GM19455 (cell line): ENCODE data around the gene ANKRA2.

Experiments
- ATAC-seq: cut with Tn5 transposase; IDR thresholded peaks from one replicate; pipeline ENCODE4 v1.9.1; 2021; ENCODE audit not compliant: unreplicated experiment

The ANKRA2 gene, protein sequence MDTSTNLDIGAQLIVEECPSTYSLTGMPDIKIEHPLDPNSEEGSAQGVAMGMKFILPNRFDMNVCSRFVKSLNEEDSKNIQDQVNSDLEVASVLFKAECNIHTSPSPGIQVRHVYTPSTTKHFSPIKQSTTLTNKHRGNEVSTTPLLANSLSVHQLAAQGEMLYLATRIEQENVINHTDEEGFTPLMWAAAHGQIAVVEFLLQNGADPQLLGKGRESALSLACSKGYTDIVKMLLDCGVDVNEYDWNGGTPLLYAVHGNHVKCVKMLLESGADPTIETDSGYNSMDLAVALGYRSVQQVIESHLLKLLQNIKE

DNA sequence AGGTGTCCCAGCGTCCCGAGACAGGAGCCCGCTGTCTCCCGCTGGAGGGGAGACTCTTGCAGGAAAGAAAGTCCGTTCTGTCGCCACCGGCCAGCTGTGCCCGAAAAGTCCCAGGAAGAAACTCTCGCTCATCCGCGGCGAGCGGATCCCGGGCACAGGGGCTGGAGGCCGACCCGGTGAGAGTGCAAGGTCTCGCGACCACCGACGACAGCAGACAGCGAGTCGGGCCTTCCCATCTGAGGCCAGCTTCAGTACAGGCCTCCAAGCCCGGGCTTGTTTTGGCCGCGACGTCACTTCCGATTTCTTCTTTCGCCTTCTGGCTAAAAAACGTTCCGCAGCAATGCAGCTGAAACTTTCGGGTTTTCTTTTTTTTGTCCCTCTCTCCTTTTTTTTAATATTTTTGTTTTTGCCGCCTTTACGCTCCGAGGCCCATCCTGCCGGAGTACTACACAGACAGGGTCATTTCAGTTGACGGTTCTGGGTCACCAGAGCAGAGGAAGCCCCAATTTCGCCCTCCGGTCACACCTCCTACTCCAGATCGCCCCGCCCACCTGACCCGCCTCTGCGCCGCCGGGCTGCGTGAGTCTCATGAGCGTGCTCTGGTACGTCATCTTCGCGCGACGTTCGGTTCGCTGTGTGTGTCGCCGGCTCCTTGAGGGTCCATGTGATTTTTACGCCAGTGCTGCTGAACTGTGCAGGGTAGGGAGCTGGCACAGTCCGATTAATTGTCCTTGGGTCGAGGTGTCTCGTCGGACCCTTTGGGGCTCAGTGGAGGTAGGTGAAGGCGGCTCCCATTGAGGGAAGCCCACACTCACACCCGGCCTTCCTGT lies at the start of gene ANKRA2, which contains the start of gene UTP15:
ANKRA2 (minus strand) TSS at position 501 of the 830 bp plus-strand sequence. CDS start 2,758 bp downstream, outside the sequence.
UTP15 (plus strand) TSS at position 605 of the 830 bp plus-strand sequence. CDS start 1,602 bp downstream, outside the sequence.
- peak; percentile 96 for ATAC-seq

DNA sequence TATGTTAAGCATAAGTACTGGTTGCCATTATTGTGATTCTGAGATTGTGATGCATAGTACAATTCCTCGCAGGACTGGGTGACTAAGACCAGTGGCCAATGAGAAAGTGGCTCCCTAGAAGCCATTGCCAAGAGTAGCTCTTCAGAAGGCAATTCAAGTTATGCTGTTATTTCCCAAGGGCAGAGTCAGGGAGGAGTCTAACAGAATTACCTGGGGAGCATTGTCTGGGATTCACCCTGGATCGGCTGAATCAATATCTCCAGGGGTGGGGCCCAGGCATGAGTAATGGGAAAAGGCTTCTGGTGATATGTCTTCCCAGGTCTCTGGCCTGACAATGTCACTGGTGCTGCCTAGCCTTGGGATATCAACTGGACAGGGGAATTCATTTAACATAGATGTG lies 49.6 kb upstream of the ANKRA2 start:
- no peak for ATAC-seq

DNA sequence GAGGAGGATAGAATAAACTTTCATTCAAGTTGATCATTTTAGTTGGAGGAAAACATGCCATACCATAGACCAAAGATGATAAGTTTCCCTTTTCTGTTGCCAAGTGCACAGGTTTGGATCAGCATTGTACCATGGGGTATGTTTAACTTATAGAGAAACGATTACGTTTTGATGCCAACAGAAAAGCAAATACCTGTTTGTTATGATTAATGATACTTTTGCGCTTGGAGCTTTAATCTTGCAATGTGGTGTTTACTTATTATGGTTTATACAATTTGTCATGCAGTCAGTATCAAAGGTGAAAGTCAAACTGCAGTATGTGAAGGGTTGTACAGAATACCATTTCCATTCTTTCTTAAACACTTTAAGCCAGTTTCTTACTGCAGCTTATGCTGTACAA lies 47.4 kb upstream of the ANKRA2 start:
- ATAC-seq: no peak

DNA sequence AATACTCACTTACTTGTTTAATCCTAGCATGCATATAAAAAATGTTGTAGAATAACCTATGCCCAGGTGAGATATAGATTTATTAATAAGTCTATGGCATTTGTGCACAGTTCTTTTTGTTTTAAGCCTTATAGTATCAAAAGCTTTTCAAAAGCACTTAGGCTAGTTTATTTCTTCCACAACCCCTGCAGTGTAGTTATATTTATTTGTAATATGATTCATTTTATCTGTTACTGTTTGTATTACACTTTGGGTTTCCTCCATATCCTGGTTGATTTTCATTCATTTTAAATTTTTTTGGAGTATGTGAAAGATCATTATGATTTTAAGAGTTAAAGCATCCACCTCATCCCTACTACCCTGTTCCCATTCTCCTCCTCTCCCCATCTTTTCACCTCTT lies 41.8 kb upstream of the ANKRA2 start:
- ATAC-seq: no peak

DNA sequence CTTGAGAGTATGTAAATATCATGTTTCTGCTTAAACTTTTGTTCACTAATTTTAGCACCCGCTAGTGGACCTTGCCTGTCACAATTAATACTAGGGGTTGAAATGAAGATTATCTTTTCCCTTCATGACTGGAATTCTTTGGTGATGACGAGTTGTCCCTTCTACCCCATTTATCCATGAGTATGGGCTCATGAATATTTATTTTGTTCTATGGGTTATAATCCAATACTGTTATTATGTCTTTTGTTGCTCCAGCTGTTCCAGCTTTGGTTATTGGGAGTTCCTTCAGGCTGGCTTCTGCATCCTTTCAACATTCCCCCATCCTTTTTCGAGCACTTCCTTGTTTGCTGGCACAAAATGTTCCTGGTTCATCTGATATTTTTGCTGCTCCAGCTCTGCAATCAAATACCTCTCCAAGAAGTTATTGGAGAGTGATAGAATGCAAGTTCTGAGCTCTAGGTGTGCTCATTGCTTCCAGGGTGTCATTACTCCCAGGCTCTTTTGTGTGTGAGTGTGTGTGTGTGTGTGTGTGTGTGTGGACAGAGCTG lies 40.8 kb upstream of the ANKRA2 start:
- no peak for ATAC-seq

DNA sequence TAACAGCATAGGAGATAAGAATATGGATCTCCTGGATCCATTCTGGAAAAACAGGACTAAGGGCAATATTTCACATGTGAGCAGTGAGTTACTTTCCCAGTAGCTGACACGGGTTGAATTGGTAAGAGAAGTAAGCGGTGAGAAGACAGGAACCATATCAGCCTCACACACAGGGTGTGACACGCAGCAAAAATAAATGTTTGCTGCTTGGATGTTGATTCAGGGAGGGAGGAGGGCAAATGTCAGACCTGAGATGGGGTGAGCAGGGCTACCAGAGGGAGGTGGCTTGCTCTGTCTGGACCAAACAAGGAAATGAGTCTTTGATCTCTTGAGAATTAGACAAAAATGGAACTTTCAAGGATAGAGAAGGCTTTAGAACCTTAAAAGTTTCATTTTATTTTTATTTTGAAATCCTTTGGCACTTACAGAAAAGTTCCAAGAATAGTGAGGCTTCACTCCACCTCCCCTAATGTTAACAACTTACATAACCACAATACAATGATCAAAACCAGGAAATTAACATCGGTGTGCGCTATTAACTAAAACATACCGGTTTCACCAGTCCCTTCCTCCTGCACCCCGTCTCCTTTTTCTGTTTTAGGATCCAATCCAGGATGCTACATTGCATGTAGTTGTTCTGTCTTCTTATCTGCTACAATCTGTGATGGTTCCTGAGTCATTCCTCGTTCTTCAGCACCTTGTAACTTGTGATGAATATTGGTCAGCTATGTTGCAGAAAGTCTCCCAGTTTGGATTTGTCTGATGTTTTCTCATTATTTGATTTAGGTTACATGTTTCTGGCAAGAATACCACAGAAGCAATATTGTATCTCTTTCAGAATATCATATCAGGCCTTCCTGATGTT lies 40.0 kb upstream of the ANKRA2 start:
- ATAC-seq: no peak

DNA sequence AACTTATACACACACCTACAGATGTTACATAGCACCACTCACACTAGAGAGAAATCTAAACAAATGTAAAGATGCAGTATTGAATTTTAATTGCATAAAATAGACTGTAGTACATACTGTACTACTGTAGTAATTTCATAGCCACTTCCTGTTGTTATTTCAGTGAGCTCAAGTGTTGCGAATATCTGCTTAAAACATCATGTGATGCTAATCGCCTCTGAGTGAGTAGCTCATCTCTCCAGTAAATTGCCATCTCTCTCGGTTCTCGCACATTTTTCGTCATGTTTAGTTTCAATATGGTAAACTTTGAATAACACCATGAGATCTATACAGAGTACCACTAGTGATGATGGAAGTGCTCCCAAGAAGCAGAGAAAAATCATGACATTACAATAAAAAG lies 38.6 kb upstream of the ANKRA2 start:
- no peak for ATAC-seq

DNA sequence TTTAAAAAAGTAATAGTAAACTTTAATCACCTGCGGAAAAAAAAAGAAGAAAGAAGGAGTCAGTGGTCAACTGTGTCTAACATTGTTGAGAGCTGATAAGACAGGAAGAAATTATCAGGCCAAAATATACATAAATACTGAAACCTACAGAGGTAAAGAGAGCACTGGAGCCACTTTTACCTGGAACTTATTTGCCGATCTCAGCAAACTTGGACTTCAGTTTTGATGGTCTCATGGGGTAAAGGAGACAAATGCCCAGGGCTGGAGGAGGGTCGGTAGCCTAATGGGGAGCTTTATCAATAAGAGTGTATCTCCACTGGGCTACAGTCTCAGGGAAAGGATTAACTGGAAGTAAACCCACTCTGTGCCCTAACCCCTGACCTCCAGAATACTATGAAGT lies 33.9 kb upstream of the ANKRA2 start:
- no peak for ATAC-seq

DNA sequence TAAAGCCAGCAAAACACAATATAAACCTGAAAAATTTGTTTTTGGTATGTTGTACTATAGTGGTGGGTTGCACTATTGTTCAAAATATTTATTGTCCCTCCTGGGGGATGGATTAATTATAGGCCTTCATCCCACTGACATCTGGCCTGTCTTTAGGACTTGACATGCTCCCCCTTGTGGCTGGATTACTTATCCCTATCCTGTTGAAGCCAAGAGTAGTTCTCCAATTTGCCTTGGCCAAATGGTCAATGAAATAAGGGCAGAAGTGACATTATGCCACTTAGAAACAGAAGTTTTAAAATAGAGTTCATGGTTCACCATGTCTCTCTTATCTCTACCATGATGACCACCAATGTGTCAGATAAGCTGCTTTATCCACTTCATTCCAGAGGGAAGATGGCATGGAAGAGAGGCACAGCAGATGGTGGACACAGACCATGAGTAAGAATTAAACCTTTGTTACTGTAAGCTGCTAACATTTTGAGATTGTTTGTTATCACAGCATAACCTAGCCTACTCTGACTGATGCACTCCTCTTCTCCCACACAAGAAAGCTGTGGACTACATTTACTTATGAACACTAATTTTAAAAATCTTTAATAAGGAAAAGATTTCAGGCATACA lies 31.4 kb upstream of the ANKRA2 start:
- no peak for ATAC-seq

DNA sequence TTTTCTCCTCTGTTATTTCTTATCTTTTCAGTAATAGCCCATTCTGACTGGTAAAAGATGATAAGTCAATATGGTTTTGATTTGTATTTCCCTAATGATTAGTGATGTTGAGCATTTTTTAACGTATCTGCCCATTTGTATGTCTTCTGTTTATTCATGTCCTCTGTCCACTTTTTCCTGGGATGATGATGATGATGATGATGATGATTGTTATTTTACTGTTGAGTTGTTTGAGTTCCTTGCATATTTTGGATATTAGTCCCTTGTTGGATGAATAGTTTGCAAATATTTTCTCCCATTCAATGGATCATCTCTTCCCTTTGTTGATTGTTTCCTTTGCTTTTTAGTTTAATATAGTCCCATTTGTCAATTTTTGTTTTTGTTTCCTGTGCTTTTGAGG lies 27.1 kb upstream of the ANKRA2 start:
- no peak for ATAC-seq

DNA sequence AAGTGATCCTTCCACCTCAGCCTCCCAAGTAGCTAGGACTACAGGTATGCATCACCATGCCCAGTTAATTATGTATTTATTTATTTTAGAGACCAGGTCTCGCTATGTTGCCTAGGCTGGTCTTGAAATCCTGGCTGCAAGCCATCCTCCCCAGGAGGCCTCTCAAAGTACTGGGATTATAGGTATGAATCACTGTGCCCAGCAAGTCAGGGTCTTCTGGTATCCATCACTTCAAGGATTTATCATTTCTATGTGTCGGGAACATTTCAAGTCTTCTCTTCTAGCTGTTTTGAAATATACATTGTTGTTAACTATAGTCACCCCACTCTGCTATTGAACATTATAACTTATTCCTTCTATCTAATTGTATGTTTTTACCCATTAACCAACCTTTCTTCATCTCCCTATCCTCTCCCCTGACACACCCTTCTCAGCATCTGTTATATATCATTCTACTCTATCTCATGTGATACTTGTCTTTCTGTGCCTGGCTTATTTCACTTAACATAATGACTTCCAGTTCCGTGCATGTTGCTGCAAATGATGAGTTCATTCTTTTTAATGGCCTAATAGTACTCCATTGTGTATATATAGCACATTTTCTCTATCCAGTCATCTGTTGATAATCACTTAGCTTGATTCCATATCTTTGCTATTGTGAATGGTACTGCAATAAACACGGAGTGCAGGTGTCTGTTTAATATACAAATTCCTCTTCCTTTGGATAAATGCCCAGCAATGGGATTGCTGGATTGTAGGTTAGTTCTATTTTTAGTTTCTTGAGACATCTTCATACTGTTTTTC lies 26.5 kb upstream of the ANKRA2 start:
- no peak for ATAC-seq

DNA sequence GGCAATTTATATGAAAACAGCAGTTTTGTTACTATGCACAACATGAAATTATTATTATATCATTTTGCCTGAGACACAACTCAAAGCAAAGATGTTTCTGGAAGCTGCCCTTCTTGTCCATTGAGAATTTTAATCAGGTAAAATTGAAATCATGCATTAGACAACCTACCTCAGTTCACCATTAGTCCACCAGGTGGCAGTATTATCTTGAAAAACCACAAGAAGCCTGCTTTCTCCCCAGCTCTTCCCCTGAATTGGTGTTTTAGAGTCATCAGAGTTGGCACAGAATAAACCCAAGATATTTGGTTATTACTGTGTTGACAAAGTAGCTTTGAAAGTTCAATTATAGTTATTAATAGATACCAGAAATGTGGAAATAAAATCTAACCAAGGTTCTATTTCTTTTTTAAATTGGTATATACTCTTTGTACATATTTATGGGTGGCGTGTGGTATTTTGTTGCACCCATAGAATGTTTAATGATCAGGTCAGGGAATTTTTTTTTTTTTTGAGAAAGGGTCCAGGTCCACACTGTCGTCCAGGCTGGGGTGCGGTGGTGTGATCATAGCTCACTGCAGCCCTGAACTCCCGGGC lies 25.8 kb upstream of the ANKRA2 start:
- no peak for ATAC-seq

DNA sequence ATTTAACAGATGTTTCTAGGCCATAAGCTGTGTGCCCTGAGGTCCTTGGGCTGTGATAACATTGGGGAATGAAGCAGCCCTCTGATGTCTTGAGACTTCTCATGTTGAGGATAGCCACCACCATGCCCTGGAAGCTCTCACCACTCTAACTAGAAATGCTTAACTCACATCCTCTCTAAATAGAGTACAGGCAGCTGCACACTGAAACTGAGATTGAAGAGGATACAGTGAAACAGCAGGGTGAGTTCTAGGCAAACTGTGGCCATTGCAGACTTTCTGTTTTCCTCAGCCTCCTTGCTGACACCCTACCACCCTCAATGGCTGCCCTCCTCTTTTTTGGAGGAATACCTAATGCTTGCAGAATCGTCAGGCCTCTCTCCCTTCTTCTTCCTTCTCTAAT lies 22.5 kb upstream of the ANKRA2 start:
- ATAC-seq: no peak

DNA sequence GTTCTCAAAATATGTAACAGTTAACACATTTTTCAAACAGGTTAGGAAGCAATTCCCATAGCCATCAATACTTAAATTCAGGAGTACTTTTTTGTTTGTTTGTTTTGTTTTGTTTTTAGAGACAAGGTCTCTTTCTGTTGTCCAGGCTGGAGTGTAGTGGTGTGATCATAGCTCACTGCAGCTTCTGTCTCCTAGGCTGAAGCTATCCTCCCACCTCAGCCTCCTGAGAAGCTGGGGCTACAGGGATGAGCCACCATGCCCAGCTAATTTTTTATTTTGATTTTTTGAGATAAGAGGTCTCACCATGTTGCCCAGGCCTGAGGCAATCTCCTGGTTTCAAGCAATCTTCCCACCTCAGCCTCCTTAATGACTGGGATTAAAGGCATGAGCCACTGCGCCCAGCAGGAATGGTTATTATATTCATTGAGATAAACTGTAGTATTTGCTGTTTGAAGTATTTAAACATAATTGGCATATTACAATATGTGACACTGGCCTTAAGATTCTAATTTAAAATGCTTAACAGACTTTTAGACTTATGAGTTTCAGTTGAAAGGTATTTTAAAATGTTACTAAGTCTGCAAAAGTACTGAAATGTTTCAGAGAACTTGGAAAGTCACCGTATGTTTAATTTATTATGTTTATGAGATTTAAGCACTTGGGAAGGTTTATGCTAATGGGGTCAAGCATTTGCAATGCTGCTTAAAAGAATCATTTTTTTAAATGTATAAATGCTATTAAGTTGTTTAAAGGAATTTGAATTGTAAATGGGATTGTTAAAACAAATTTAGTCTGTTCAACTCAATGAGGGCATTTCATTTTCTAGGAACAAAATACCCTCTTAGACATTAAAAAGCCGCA lies 17.1 kb upstream of the ANKRA2 start:
- no peak for ATAC-seq

DNA sequence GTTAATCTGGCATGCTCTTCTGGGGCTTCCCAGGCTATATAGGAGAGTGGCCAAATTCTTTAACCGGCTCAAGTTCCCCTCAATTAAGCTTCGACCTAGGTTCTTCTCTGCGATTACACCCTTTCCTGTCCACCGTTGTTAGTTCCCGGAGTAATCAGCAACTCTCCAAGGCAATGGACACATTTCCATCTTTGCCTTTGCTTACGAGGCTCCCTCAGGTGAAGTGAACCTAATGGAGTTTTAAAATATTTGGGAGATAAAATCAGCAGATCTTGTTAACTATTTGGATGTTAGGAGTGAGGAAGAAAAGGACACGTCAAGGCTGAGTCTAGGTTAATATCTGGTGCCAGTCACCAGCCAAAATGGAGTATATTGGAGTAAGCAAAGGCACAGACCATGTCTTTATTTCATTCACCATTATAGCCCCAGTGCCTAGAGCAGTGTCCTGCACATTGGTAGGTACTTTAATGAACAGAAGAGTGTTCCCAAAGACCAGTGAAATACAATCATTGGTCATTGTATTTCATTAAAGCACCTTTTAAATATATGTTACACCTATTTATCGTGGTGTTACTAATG lies 619 bp upstream of the ANKRA2 start:
- no peak for ATAC-seq

DNA sequence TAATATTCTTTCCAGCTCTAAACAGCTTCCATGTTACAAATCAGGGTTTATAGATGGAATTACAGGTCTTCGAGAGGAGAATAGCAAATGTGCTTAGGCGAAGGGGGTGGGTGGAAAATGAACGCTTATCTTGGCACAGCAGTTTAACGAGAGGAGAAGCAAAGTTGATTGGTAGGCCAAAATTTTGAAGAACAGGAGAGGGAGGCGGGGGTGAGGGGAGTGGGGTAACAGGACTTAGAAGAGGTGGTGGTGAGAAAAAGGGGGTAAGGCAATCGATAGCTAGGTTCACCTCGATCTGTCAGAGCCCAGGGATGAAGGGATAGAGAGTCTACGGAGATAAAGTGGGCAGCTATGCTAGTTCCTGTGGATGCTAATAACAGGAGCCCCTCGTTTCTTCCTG lies 764 bp downstream of the ANKRA2 start:
- ATAC-seq: no peak

DNA sequence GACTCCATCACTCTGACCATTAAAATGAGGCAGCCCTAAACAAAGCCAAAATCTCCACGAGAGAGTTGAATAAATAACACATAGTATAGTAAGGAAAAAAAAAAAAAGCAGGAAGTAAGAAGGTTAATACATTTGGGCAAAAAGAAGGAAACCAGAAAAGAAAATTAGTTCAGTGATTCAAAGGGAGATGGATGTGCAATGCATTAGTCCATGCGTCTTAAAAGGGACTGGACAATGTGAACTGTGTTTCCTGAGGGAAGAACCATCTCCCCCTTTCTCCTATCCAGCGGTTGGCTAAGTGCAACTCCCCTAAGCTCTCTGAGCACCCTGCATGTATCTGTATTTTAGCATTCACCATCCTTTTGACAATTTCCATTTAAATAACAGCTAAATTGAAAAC lies 1.4 kb downstream of the ANKRA2 start:
- ATAC-seq: no peak

DNA sequence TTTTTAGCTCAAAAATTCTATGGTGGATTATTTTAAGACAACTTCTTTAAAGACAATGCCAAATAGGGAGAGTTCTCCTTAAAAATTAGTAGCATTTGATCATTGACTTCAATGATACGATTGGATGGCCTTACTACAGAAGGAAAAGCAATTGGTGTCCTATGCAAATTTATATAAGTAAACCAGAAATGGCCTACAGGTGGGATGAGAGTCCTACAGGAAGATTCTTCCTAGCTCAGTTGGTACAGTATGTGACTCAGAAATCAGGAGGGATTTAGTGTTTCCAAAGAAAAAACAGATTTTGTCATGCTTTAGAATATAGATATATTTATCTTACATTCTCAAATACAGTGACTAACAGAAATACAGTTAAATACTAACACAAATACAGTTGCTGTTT lies 6.5 kb downstream of the ANKRA2 start:
- no peak for ATAC-seq
